Thyroid gland (tissue), 4 donors: Measurements from ENCODE around the gene BFSP1. TPM values are rescaled to one million over a fixed set of nuclear protein-coding genes. Genes with fewer than 3 reads are reported as not detected.

ENCODE experiments used
- DNase-seq, 2 donors: peaks; one replicate each; pipeline ENCODE4 v3.0.0-alpha.2; 2019
- H3K27ac ChIP-seq, 3 donors: fragments of 200-600 bp; sonication (generic); 1 replicate in 2 of 3; 2 replicates in 1 of 3; pipeline ENCODE4 v1.5.1; 2016 to 2019; ENCODE audit warnings: mild to moderate bottlenecking in 1 of 3, moderate library complexity in 1 of 3
- H3K27me3 ChIP-seq: fragments of 200-600 bp; sonication (generic); one replicate; pipeline ENCODE4 v1.5.1; 2019
- H3K36me3 ChIP-seq, 2 donors: fragments of 200-600 bp; sonication (generic); one replicate each; pipeline ENCODE4 v1.5.1; 2016 to 2019
- H3K4me1 ChIP-seq, 2 donors: fragments of 200-600 bp; sonication (generic); one replicate each; pipeline ENCODE4 v1.5.1; 2017 to 2019
- H3K4me3 ChIP-seq, 3 donors: fragments of 200-600 bp; sonication (generic); replicated peaks in 1 of 3; 1 replicate in 2 of 3; 2 replicates in 1 of 3; pipeline ENCODE4 v1.5.1; 2016; ENCODE audit warnings: mild to moderate bottlenecking in 1 of 3
- H3K9me3 ChIP-seq: fragments of 200-600 bp; sonication (generic); one replicate; pipeline ENCODE4 v1.5.1; 2017
- POLR2A ChIP-seq, 2 donors: fragments of 450-650 bp; IDR thresholded peaks; one replicate each; pipeline ENCODE4 v1.6.1; 2017; ENCODE audit warnings: antibody characterized with exemption in 2 of 2, mild to moderate bottlenecking in 2 of 2, moderate library complexity in 1 of 2
- WGBS, 2 donors: methylation state at CpG; one replicate each; pipeline ENCODE4 v1.1.5; 2017; 5-methylcytosine and 5-hydroxymethylcytosine counted together
- intact Hi-C: fragments of 100-400 bp; cut with DNase I; formaldehyde crosslinking; loops from one replicate; pipeline ENCODE4 v1.15.1; 2023
- total RNA-seq, 4 donors: library from RNA; depleted of rRNA; stranded (reverse); fragments of >200 nt; gene quantifications; one replicate each; pipeline ENCODE4 v1.2.3, GENCODE V29; 2016
- TF ChIP-seq, protein P1 (sequence below), 6 experiments: fragments of 200-600 bp in 3 of 6; fragments of 450-650 bp in 3 of 6; sonication (generic) in 3 of 6; IDR thresholded peaks; one replicate each; pipeline ENCODE4 v1.5.1; 2016 to 2019; ENCODE audit warnings: antibody characterized with exemption in 6 of 6, mild to moderate bottlenecking in 2 of 6, inconsistent platforms in 1 of 6, moderate library complexity in 1 of 6

Gene BFSP1
- total RNA-seq, 4 donors from 2014 or later = 2.7 to 8.7 (median 4.2) TPM

DNA sequence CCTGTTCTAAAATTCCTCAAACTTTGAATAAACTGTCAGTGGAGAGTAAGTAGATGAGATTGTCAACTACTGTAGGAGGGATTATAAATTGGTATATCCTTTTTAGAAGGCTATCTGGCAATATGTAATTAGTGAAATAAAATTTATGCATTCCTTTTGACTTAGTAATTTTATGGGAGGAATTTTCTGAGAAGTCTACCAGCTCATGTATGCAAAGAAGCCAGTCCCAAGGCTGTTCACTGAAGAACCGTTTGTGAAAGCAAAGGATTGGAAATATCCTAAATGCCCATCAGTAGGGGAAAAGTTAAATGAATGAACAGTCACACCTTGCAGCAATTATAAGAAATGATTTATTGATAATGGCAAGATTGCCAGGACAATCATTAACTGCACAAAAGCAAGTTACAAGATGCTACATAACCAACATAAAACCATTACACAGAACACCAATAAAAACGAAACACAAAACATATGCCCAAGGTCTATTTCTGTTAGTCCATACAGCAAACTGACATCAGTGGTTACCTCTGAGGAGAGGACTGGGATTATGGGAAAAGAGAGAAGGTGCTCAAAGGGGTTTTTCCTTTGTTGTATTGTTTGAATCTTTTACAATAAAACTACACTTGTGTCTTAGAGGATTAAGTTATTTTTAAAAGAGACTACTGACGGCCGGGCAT lies 34.1 kb upstream of the BFSP1 start:
- no peak overlapping the region for H3K27ac ChIP-seq
- intact Hi-C loops = no loop called here
- TF ChIP-seq, protein P1, sequence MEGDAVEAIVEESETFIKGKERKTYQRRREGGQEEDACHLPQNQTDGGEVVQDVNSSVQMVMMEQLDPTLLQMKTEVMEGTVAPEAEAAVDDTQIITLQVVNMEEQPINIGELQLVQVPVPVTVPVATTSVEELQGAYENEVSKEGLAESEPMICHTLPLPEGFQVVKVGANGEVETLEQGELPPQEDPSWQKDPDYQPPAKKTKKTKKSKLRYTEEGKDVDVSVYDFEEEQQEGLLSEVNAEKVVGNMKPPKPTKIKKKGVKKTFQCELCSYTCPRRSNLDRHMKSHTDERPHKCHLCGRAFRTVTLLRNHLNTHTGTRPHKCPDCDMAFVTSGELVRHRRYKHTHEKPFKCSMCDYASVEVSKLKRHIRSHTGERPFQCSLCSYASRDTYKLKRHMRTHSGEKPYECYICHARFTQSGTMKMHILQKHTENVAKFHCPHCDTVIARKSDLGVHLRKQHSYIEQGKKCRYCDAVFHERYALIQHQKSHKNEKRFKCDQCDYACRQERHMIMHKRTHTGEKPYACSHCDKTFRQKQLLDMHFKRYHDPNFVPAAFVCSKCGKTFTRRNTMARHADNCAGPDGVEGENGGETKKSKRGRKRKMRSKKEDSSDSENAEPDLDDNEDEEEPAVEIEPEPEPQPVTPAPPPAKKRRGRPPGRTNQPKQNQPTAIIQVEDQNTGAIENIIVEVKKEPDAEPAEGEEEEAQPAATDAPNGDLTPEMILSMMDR (IDR thresholded peaks at IDR 0.05) = no peak
- TF ChIP-seq POLR2A (IDR thresholded peaks at IDR 0.05) = no peak

DNA sequence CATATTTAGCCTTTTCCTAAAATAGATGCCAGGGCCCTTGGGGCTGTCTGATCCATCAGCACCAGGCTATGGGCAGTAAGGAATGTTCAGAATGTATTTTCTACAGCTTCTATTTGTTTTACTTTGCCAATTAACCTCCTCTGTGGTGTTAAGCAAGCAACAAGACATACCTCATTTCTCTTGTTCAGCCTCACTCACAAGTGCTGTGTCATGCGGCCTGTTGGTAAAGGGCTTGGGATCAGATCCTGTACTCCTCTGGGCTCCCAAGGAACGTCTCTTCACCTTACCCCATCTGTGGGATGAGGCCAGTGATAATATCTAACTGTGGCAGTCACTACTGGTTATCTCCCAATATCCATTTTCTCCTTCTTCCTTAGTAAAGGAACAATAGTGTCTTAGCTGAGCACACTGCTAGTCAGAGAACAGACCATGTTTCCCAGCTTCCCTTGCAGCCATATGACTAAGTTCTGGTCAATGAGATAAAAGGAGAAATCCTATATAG lies 31.7 kb upstream of the BFSP1 start:
- H3K9me3 ChIP-seq = no peaks in the 10 kb centered on the region
- peak in 1 of 2 donors; percentile 35 for DNase-seq
- no peaks in the 10 kb centered on the region for H3K36me3 ChIP-seq
- TF ChIP-seq, protein P1 (IDR thresholded peaks at IDR 0.05) = no peak
- TF ChIP-seq POLR2A (IDR thresholded peaks at IDR 0.05) = peak in 1 of 2 donors; percentile 56
- H3K27ac ChIP-seq = peak overlapping the region in 2 of 3 donors; percentile 60 to 78
- H3K4me3 ChIP-seq = no peak overlapping the region
- no peaks in the 10 kb centered on the region for H3K27me3 ChIP-seq
- intact Hi-C loops = no loop called here
- 75 to 81% methylated on average over 2 of the region's 2 CpGs for WGBS, 2 donors
- peaks cover 17 to 34% of the 10 kb centered on the region in 2 donors for H3K4me1 ChIP-seq

More for the DNA sequence above, 34.1 kb upstream of the BFSP1 start:
- peaks cover 13 to 26% of the 10 kb centered on the region in 2 donors for H3K4me1 ChIP-seq
- H3K27me3 ChIP-seq = no peaks in the 10 kb centered on the region
- DNase-seq = no peak
- H3K4me3 ChIP-seq = no peak overlapping the region
- 84 to 86% methylated on average over 4 of the region's 4 CpGs for WGBS, 2 donors
- H3K9me3 ChIP-seq = no peaks in the 10 kb centered on the region
- no peaks in the 10 kb centered on the region for H3K36me3 ChIP-seq

DNA sequence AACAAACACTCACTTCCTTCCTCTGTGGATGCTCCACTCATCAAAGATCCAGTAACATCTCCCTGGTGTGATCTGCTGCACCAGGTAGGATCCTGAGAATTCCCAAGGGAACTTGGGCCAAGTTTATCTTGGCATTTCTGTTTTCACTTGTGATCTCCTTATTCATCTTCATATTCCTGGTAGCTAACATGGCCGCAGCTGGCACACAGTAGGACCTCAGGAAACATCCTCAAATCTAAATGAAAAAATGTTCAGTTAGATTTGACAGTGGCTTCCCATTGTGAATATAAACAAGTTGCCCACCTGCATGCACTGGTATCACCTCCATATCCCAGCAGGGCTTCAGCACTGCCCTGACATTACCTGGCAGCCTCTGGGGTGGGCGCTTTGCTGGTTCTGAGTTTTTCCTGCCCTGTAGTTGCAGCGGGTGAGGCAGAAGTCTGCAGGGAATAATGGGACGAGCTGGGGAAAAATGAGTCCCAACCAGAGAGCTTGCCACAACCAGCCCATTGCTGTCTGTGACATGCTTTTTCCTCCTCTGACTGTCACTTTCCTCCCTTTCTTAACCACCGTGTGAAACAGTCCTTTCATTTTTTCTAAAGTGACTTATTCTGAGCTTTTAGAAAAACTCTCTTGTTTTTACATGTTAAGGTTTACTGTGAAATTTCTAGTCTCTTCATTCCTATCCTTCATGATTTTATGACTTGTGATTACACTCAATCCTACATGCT lies 29.3 kb upstream of the BFSP1 start:
- H3K27me3 ChIP-seq = no peaks in the 10 kb centered on the region
- DNase-seq = no peak
- H3K9me3 ChIP-seq = no peaks in the 10 kb centered on the region
- peaks cover 34 to 51% of the 10 kb centered on the region in 2 donors for H3K4me1 ChIP-seq
- H3K4me3 ChIP-seq = no peak overlapping the region
- intact Hi-C loops = no loop called here
- no peak overlapping the region for H3K27ac ChIP-seq
- WGBS, 2 donors = 84 to 88% methylated on average over 5 of the region's 5 CpGs
- TF ChIP-seq, protein P1 (IDR thresholded peaks at IDR 0.05) = no peak
- TF ChIP-seq POLR2A (IDR thresholded peaks at IDR 0.05) = no peak
- no peaks in the 10 kb centered on the region for H3K36me3 ChIP-seq

DNA sequence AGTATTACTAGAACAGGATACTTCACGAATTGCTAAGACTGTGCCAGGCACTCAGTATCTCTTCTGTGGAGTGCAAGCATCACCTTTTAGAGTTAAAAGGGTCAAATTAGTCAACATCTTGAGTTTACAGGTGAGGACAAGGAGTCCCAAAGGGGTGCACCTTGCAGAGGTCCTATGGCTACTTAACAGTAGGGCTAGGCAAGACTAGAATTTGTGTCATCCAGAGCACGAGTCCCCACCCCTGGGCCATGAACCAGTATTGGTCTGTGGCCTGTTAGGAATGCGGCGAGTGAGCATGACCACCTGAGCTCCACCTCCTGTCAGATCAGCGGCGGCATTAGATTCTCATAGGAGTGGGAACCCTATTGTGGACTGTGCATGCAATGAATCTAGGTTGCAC lies 28.2 kb upstream of the BFSP1 start:
- no peak for DNase-seq
- Histone ChIP-seq H3K4me3 (no peak overlapping the region), H3K36me3 (no peaks in the 10 kb centered on the region), H3K4me1 (peaks cover 34 to 54% of the 10 kb centered on the region in 2 donors), H3K27ac (peak overlapping the region; percentile 85 to 96 (median 92)), H3K27me3 (no peaks in the 10 kb centered on the region), H3K9me3 (no peaks in the 10 kb centered on the region)
- intact Hi-C loops = no loop called here
- WGBS, 2 donors = 92 to 95% methylated on average over 6 of the region's 6 CpGs
- TF ChIP-seq POLR2A (IDR thresholded peaks at IDR 0.05) = no peak
- TF ChIP-seq, protein P1 (IDR thresholded peaks at IDR 0.05) = no peak

DNA sequence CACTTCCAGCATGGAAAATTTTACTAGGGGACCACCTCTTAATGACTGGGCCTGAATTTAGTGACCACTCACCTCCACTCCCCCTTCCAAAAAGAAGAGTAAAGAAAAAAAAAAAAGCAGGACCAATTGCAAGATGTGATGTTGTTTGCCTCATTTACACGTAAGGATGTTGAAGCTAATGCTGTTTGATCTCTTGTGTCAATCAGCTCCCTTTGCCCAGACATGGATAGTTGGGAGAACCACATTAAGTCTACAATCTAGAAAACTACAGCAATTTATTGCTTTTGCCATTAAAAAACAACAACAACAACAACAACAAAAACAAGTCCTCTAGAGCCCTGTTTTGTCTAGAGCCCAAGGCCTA lies 27.7 kb upstream of the BFSP1 start:
- Histone ChIP-seq H3K4me3 (no peak overlapping the region), H3K36me3 (no peaks in the 10 kb centered on the region), H3K27me3 (no peaks in the 10 kb centered on the region), H3K27ac (peak overlapping the region; percentile 85 to 96 (median 92)), H3K4me1 (peaks cover 34 to 54% of the 10 kb centered on the region in 2 donors), H3K9me3 (no peaks in the 10 kb centered on the region)
- 78 to 88% methylated on average over 1 of the region's 1 CpG for WGBS, 2 donors
- intact Hi-C loops = no loop called here
- no peak for DNase-seq
- no peak for TF ChIP-seq POLR2A (IDR thresholded peaks at IDR 0.05)
- TF ChIP-seq, protein P1 (IDR thresholded peaks at IDR 0.05) = no peak
